CD14-positive monocyte (primary cell): Measurements from ENCODE around the gene ACTL6B. TPM values are rescaled to one million over a fixed set of nuclear protein-coding genes. Genes with fewer than 3 reads are reported as not detected.

ENCODE experiments used
- DNase-seq, 3 donors: peaks; one replicate each; pipeline ENCODE4 v3.0.0-alpha.2; 2011 to 2022
- H2AFZ ChIP-seq: 2 replicates; pipeline ENCODE4 v1.6.0; 2012; ENCODE audit warnings: mild to moderate bottlenecking, low read depth, low read length, inconsistent platforms; ENCODE audit not compliant: insufficient read depth, poor library complexity, severe bottlenecking
- H3K27ac ChIP-seq, 2 donors: 1 replicate in 1 of 2; 2 replicates in 1 of 2; pipeline ENCODE4 v1.5.1; 2012 to 2013; ENCODE audit warnings: low read length in 2 of 2, control low read depth in 1 of 2, inconsistent platforms in 1 of 2, low read depth in 1 of 2, mild to moderate bottlenecking in 1 of 2
- H3K27me3 ChIP-seq, 2 donors: one replicate each; pipeline versions ENCODE4 v1.6.0 to v1.6.1; 2011 to 2013; ENCODE audit warnings: low read length in 2 of 2; ENCODE audit not compliant: control insufficient read depth in 2 of 2, insufficient read depth in 2 of 2
- H3K36me3 ChIP-seq, 2 donors: replicated peaks in 1 of 2; 1 replicate in 1 of 2; 2 replicates in 1 of 2; pipeline versions ENCODE4 v1.5.1 to v1.6.1; 2012 to 2013; ENCODE audit warnings: low read length in 2 of 2, control low read depth in 1 of 2, inconsistent platforms in 1 of 2, mild to moderate bottlenecking in 1 of 2; ENCODE audit not compliant: insufficient read depth in 2 of 2, control insufficient read depth in 1 of 2
- H3K4me1 ChIP-seq, 2 donors: 1 replicate in 1 of 2; 2 replicates in 1 of 2; pipeline versions ENCODE4 v1.5.1 to v1.6.1; 2012 to 2013; ENCODE audit warnings: low read length in 2 of 2, control low read depth in 1 of 2, inconsistent platforms in 1 of 2, mild to moderate bottlenecking in 1 of 2, moderate library complexity in 1 of 2; ENCODE audit not compliant: insufficient read depth in 2 of 2, control insufficient read depth in 1 of 2
- H3K4me2 ChIP-seq: replicated peaks from 2 replicates; pipeline ENCODE3; 2012; ENCODE audit warnings: low read length, moderate library complexity, mild to moderate bottlenecking; ENCODE audit not compliant: poor library complexity, severe bottlenecking; ENCODE audit errors: extremely low read depth
- H3K4me3 ChIP-seq, 3 experiments: fragments of 200-600 bp in 1 of 3; sonication (generic) in 1 of 3; replicated peaks in 1 of 3; 1 replicate in 2 of 3; 2 replicates in 1 of 3; pipeline ENCODE4 v1.5.1; 2011 to 2013; ENCODE audit warnings: low read length in 3 of 3, mild to moderate bottlenecking in 3 of 3, control low read depth in 2 of 3, low read depth in 2 of 3, inconsistent platforms in 1 of 3, moderate library complexity in 1 of 3
- H3K79me2 ChIP-seq: 2 replicates; pipeline ENCODE4 v1.6.0; 2012; ENCODE audit warnings: mild to moderate bottlenecking, control low read depth, inconsistent platforms, low read length, moderate library complexity; ENCODE audit not compliant: insufficient read depth
- H3K9ac ChIP-seq: 2 replicates; pipeline ENCODE4 v1.6.0; 2017; ENCODE audit warnings: low read length, mild to moderate bottlenecking; ENCODE audit not compliant: insufficient read depth, poor library complexity, severe bottlenecking
- H3K9me3 ChIP-seq, 2 donors: replicated peaks in 1 of 2; 1 replicate in 1 of 2; 2 replicates in 1 of 2; pipeline versions ENCODE4 v1.5.1 to v1.6.1; 2012 to 2013; ENCODE audit warnings: low read length in 2 of 2, control low read depth in 1 of 2; ENCODE audit not compliant: control insufficient read depth in 1 of 2, insufficient read depth in 1 of 2
- H4K20me1 ChIP-seq: 2 replicates; pipeline ENCODE4 v1.6.0; 2012; ENCODE audit warnings: mild to moderate bottlenecking, low read length, control low read depth, moderate library complexity; ENCODE audit not compliant: insufficient read depth
- H3K27ac Mint-ChIP-seq, 7 donors: one replicate each; pipeline ENCODE4 v1.8.0; 2020; ENCODE audit warnings: mild to moderate bottlenecking in 7 of 7, mixed read lengths in 7 of 7, moderate library complexity in 6 of 7, inconsistent platforms in 2 of 7
- H3K27me3 Mint-ChIP-seq, 3 donors: one replicate each; pipeline ENCODE4 v1.8.0; 2021 to 2022; ENCODE audit warnings: low read depth in 3 of 3, mild to moderate bottlenecking in 3 of 3, mixed read lengths in 3 of 3, moderate library complexity in 3 of 3, inconsistent platforms in 1 of 3
- H3K36me3 Mint-ChIP-seq, 2 donors: one replicate each; pipeline ENCODE4 v1.8.0; 2020; ENCODE audit warnings: mixed read lengths in 2 of 2, inconsistent platforms in 1 of 2, mild to moderate bottlenecking in 1 of 2
- H3K4me1 Mint-ChIP-seq: one replicate; pipeline ENCODE4 v1.8.0; 2020; ENCODE audit warnings: mild to moderate bottlenecking, mixed read lengths
- H3K4me3 Mint-ChIP-seq, 2 donors: one replicate each; pipeline ENCODE4 v1.8.0; 2020; ENCODE audit warnings: mild to moderate bottlenecking in 2 of 2, mixed read lengths in 2 of 2, moderate library complexity in 1 of 2
- H3K9me3 Mint-ChIP-seq, 7 donors: one replicate each; pipeline ENCODE4 v1.8.0; 2020 to 2022; ENCODE audit warnings: mixed read lengths in 7 of 7, mild to moderate bottlenecking in 6 of 7, moderate library complexity in 6 of 7, inconsistent platforms in 2 of 7
- WGBS: methylation state at CpG from one replicate; pipeline ENCODE4 v1.1.5; 2013; ENCODE audit warnings: missing lambda C conversion rate; ENCODE audit not compliant: insufficient coverage; 5-methylcytosine and 5-hydroxymethylcytosine counted together
- intact Hi-C, 2 donors: fragments of 100-400 bp; cut with micrococcal nuclease; formaldehyde crosslinking; loops; one replicate each; pipeline versions ENCODE4 v1.15.0 to v1.15.1; 2023
- polyA plus RNA-seq, 3 donors: library from polyadenylated mRNA; depleted of rRNA in 1 of 3; unstranded in 2 of 3; stranded (reverse) in 1 of 3; fragments of 300-500 nt in 2 of 3; fragments of >200 nt in 1 of 3; fragmentation: Illumina TruSeq in 2 of 3; gene quantifications; 1 replicate in 2 of 3; 2 replicates in 1 of 3; pipeline ENCODE4 v1.2.3, GENCODE V29; 2012 to 2021
- TF ChIP-seq, protein P1 (sequence below): fragments of 200-600 bp; IDR thresholded peaks from one replicate; pipeline ENCODE4 v1.8.0; 2022; ENCODE audit warnings: antibody characterized with exemption, mild to moderate bottlenecking

Gene ACTL6B
- polyA plus RNA-seq, 3 donors: not detected

DNA sequence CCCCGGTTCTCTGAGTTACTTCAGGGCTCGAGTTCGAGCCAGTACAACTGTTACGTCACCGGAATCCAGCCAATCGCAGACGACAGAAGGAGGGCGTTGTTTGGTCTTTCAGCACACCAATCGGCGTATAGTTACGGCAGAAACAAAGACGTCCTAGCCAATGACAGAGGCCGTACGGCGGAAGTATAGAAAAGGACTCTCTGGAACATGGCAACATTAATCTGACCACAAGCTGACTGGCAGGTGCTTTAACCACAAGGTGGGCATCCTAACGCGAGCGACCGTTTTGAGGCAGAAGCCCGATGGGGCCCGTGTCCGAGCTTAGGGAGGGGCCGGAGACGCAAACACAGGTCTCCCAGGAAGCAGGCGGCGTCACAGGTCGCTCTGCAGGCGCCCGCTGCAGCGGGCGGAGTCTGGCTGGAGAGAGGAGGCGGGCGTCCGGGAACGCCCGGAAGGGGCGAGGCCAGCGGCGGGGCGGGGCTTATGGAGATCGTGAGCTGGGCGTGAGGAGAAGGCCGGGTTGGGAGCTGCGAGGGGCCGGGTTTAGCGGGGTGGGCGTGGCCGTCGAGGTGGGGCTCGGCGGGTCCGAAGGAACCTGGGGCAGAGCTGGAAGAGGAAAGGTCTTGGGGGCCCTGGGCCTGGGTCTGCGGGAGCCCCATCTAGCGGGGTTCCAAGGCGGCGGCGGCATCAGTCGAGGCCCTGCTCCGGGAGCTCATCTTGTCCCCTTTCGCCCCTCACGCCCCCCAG lies 44.1 kb downstream of the ACTL6B start, which contains the start of gene MOSPD3:
Gene MOSPD3, plus strand, starts transcription at position 558 of the 747 bp plus-strand sequence. CDS start 252 bp downstream, outside the sequence.
- H3K9ac ChIP-seq: peak within 1 kb of the TSS; percentile 74
- peak within 1 kb of the TSS; percentile 98 for H3K4me2 ChIP-seq
- H3K27me3 ChIP-seq: no peaks in the 10 kb centered on the region
- no peaks in the 10 kb centered on the region for H4K20me1 ChIP-seq
- H2AFZ ChIP-seq: peak within 1 kb of the TSS; percentile 90
- Mint-ChIP-seq H3K27me3 (peaks cover 2 to 10% (median 8%) of the 10 kb centered on the region in 3 donors), H3K4me1 (peaks cover 19% of the 10 kb centered on the region), H3K36me3 (peaks cover 17 to 18% of the 10 kb centered on the region in 2 donors), H3K9me3 (peaks cover 0 to 3% (median 0%) of the 10 kb centered on the region in 7 donors), H3K4me3 (peak within 1 kb of the TSS; percentile 93 to 97), H3K27ac (peak within 1 kb of the TSS; percentile 97 to 100 (median 99))
- under 1% methylated on average over 58 of the region's 61 CpGs for WGBS
- TF ChIP-seq, protein P1, sequence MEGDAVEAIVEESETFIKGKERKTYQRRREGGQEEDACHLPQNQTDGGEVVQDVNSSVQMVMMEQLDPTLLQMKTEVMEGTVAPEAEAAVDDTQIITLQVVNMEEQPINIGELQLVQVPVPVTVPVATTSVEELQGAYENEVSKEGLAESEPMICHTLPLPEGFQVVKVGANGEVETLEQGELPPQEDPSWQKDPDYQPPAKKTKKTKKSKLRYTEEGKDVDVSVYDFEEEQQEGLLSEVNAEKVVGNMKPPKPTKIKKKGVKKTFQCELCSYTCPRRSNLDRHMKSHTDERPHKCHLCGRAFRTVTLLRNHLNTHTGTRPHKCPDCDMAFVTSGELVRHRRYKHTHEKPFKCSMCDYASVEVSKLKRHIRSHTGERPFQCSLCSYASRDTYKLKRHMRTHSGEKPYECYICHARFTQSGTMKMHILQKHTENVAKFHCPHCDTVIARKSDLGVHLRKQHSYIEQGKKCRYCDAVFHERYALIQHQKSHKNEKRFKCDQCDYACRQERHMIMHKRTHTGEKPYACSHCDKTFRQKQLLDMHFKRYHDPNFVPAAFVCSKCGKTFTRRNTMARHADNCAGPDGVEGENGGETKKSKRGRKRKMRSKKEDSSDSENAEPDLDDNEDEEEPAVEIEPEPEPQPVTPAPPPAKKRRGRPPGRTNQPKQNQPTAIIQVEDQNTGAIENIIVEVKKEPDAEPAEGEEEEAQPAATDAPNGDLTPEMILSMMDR: no peak
- peak within 1 kb of the TSS; percentile 60 to 91 (median 64) for H3K4me3 ChIP-seq
- H3K27ac ChIP-seq: peak within 1 kb of the TSS; percentile 66 to 95
- H3K36me3 ChIP-seq: no peaks in the 10 kb centered on the region
- H3K9me3 ChIP-seq: no peaks in the 10 kb centered on the region
- DNase-seq: peak; percentile 98 to 99 (median 98)
- H3K79me2 ChIP-seq: peaks cover 4% of the 10 kb centered on the region
- H3K4me1 ChIP-seq: peaks cover 22 to 27% of the 10 kb centered on the region in 2 donors
- intact Hi-C loops: loop anchor here (1.0 to 5.0 kb wide), 5 partner anchors 25 to 275 kb away; partner anchors contain the start of genes FBXO24 (in 2 of the 2), LRCH4 (in 2 of the 2), AGFG2 (in 1 of the 2) and GNB2 (in 1 of the 2)

- peaks cover 31% of the 10 kb centered on the region for H3K4me1 Mint-ChIP-seq
- Histone ChIP-seq H3K36me3 (no peaks in the 10 kb centered on the region), H3K4me3 (no peak overlapping the region), H3K79me2 (peaks cover 4% of the 10 kb centered on the region), H3K27me3 (peaks cover 0 to 16% of the 10 kb centered on the region in 2 donors), H3K27ac (no peak overlapping the region), H2AFZ (no peak overlapping the region), H3K4me1 (peaks cover 33 to 38% of the 10 kb centered on the region in 2 donors), H3K9me3 (no peaks in the 10 kb centered on the region), H3K9ac (no peak overlapping the region), H4K20me1 (no peaks in the 10 kb centered on the region), H3K4me2 (no peak overlapping the region)
- H3K9me3 Mint-ChIP-seq: peaks cover 0 to 3% (median 0%) of the 10 kb centered on the region in 7 donors
- peaks cover 5 to 11% of the 10 kb centered on the region in 2 donors for H3K36me3 Mint-ChIP-seq
- WGBS: 90% methylated on average over 5 of the region's 5 CpGs
- H3K4me3 Mint-ChIP-seq: no peak overlapping the region
- intact Hi-C loops: loop anchor here in 1 of 2 donors (5.0 kb wide), 1 partner anchor 277 kb away; the partner anchor contains the start of gene UFSP1
- DNase-seq: no peak
- no peak overlapping the region for H3K27ac Mint-ChIP-seq
- TF ChIP-seq, protein P1: no peak
- H3K27me3 Mint-ChIP-seq: peaks cover 13 to 30% (median 27%) of the 10 kb centered on the region in 3 donors
These were observed 46.3 kb downstream of the ACTL6B start for GRCh38 chr7:100609958-100610357.
